GM23248 (cell line): ENCODE results near the gene SEC14L5. TPM values are rescaled to one million over a fixed set of nuclear protein-coding genes. Genes with fewer than 3 reads are reported as not detected.

ENCODE experiments used
- DNase-seq: peaks from one replicate; pipeline ENCODE4 v3.0.0-alpha.2; 2015
- H2AFZ ChIP-seq: fragments of 200-600 bp; sonication (generic); 2 replicates; pipeline ENCODE4 v1.6.1; 2016; ENCODE audit warnings: antibody characterized with exemption
- H3F3A ChIP-seq: fragments of 200-600 bp; sonication (generic); 2 replicates; pipeline ENCODE4 v1.6.1; 2016; ENCODE audit warnings: mild to moderate bottlenecking, antibody characterized with exemption, mixed run types; ENCODE audit not compliant: insufficient read depth
- H3K27ac ChIP-seq: fragments of 200-600 bp; sonication (generic); 2 replicates; pipeline ENCODE4 v1.5.1; 2016; ENCODE audit warnings: mild to moderate bottlenecking
- H3K27me3 ChIP-seq: fragments of 200-600 bp; sonication (generic); replicated peaks from 2 replicates; pipeline ENCODE4 v1.6.1; 2016; ENCODE audit warnings: mild to moderate bottlenecking; ENCODE audit not compliant: insufficient read depth
- H3K36me3 ChIP-seq: fragments of 200-600 bp; sonication (generic); 2 replicates; pipeline ENCODE4 v1.6.1; 2016; ENCODE audit warnings: low read depth, mild to moderate bottlenecking
- H3K4me1 ChIP-seq: fragments of 200-600 bp; sonication (generic); 2 replicates; pipeline ENCODE4 v1.6.1; 2016; ENCODE audit warnings: mild to moderate bottlenecking; ENCODE audit not compliant: insufficient read depth
- H3K4me2 ChIP-seq: fragments of 200-600 bp; sonication (generic); one replicate; pipeline ENCODE4 v1.6.1; 2016; ENCODE audit warnings: mild to moderate bottlenecking; ENCODE audit not compliant: unreplicated experiment
- H3K4me3 ChIP-seq: fragments of 200-600 bp; sonication (generic); 2 replicates; pipeline ENCODE4 v1.5.1; 2016; ENCODE audit warnings: mild to moderate bottlenecking
- H3K79me2 ChIP-seq: fragments of 200-600 bp; sonication (generic); 2 replicates; pipeline ENCODE4 v1.6.1; 2016; ENCODE audit warnings: mild to moderate bottlenecking; ENCODE audit not compliant: insufficient read depth
- H3K9ac ChIP-seq: fragments of 200-600 bp; sonication (generic); 2 replicates; pipeline ENCODE4 v1.6.1; 2016; ENCODE audit warnings: mild to moderate bottlenecking
- H3K9me2 ChIP-seq: fragments of 200-600 bp; sonication (generic); 2 replicates; pipeline ENCODE4 v1.6.1; 2016; ENCODE audit warnings: mixed run types, mild to moderate bottlenecking, moderate library complexity; ENCODE audit not compliant: insufficient read depth
- H3K9me3 ChIP-seq: fragments of 200-600 bp; sonication (generic); one replicate; pipeline ENCODE4 v1.6.1; 2017; ENCODE audit warnings: low read depth
- H4K20me1 ChIP-seq: fragments of 200-600 bp; sonication (generic); 2 replicates; pipeline ENCODE4 v1.6.0; 2016; ENCODE audit not compliant: insufficient read depth
- EZH2 ChIP-seq: fragments of 200-600 bp; sonication (generic); IDR thresholded peaks from 2 replicates; pipeline ENCODE4 v1.6.1; 2018; ENCODE audit warnings: antibody characterized with exemption, mild to moderate bottlenecking; ENCODE audit not compliant: insufficient read depth, poor library complexity, severe bottlenecking
- EZH2phosphoT487 ChIP-seq: fragments of 200-600 bp; sonication (generic); IDR thresholded peaks from 2 replicates; pipeline ENCODE4 v1.6.1; 2018; ENCODE audit warnings: antibody characterized with exemption, moderate library complexity, mild to moderate bottlenecking, low read depth; ENCODE audit not compliant: insufficient read depth
- WGBS, 2 experiments: methylation state at CpG; one replicate each; pipeline ENCODE4 v1.1.6; 2015 to 2017; ENCODE audit warnings: low lambda C conversion rate in 2 of 2, low coverage in 1 of 2; ENCODE audit errors: missing lambda C conversion rate in 2 of 2; 5-methylcytosine and 5-hydroxymethylcytosine counted together
- in situ Hi-C: fragments of 300-500 bp; cut with MboI; formaldehyde crosslinking; loops from 2 replicates; pipeline ENCODE4 v1.15.0; 2020
- polyA plus RNA-seq: library from polyadenylated mRNA; unstranded; fragments of >200 nt; fragmentation: Nextera tagmentation; extraction: Ambion mirVana; gene quantifications from 2 replicates; pipeline ENCODE4 v1.2.1, GENCODE V29; 2016
- total RNA-seq: library from RNA; depleted of rRNA; stranded (reverse); fragments of >200 nt; shearing (Covaris generic); gene quantifications from 2 replicates; pipeline ENCODE4 v1.2.3, GENCODE V29; 2014; rRNA removed

The SEC14L5 gene
- total RNA-seq (not detected in 2 replicates), polyA plus RNA-seq (not detected in 2 replicates)

- 2 to 3% methylated on average over 30 to 51 of the region's 56 CpGs for whole genome bisulfite sequencing, 2 experiments
- Histone ChIP-seq H4K20me1 (no peaks in the 10 kb centered on the region), H3K79me2 (no peaks in the 10 kb centered on the region), H3K9ac (no peak within 1 kb of the TSS), H3F3A (0 out of 2 replicates have a peak, but pooled peaks cover 6% of the 10 kb centered on the region), H3K4me2 (peak within 1 kb of the TSS; percentile 77), H3K27me3 (no peaks in the 10 kb centered on the region), H3K9me3 (no peaks in the 10 kb centered on the region), H3K4me3 (peak within 1 kb of the TSS; percentile 69), H2AFZ (peak within 1 kb of the TSS; percentile 79), H3K4me1 (no peaks in the 10 kb centered on the region), H3K36me3 (no peaks in the 10 kb centered on the region), H3K27ac (no peak within 1 kb of the TSS), H3K9me2 (no peaks in the 10 kb centered on the region)
- DNase-seq = peak; percentile 100
- TF ChIP-seq EZH2phosphoT487 (no peak), EZH2 (no peak)
- in situ Hi-C loops = no loop called here
Measured at GRCh38 chr16:4957720-4958509, at the start of gene SEC14L5. Gene SEC14L5 (plus strand): TSS chr16:4958330. CDS start chr16:4959324, 994 bp downstream.

GRCh38 chr16:4908854-4909401, 49.2 kb upstream of the SEC14L5 start:
- Histone ChIP-seq H3K27ac (no peak overlapping the region), H3K9me2 (no peaks in the 10 kb centered on the region), H3K27me3 (no peaks in the 10 kb centered on the region), H3F3A (peaks cover 8% of the 10 kb centered on the region), H3K79me2 (no peaks in the 10 kb centered on the region), H3K4me2 (no peak overlapping the region), H3K4me3 (no peak overlapping the region), H3K9ac (no peak overlapping the region), H3K36me3 (no peaks in the 10 kb centered on the region), H2AFZ (no peak overlapping the region), H4K20me1 (no peaks in the 10 kb centered on the region), H3K9me3 (no peaks in the 10 kb centered on the region), H3K4me1 (no peaks in the 10 kb centered on the region)
- TF ChIP-seq EZH2 = no peak
- no peak for TF ChIP-seq EZH2phosphoT487
- in situ Hi-C loops = no loop called here
- DNase-seq = no peak
- 58 to 65% methylated on average over 3 to 5 of the region's 5 CpGs for WGBS, 2 experiments

GRCh38 chr16:4909825-4910224, 48.3 kb upstream of the SEC14L5 start:
- TF ChIP-seq EZH2phosphoT487 (no peak), EZH2 (no peak)
- 84 to 91% methylated on average over 7 of the region's 7 CpGs for WGBS, 2 experiments
- in situ Hi-C loops = no loop called here

GRCh38 chr16:4910828-4911227, 47.3 kb upstream of the SEC14L5 start:
- H2AFZ ChIP-seq = no peak overlapping the region
- H3K9me3 ChIP-seq = no peaks in the 10 kb centered on the region
- peaks cover 6% of the 10 kb centered on the region; the same call in 1 of the 2 replicates for H3K4me1 ChIP-seq
- H3K27ac ChIP-seq = no peak overlapping the region
- H3K9ac ChIP-seq = no peak overlapping the region
- 82 to 83% methylated on average over 8 to 12 of the region's 12 CpGs for WGBS, 2 experiments
- H3K36me3 ChIP-seq = no peaks in the 10 kb centered on the region
- H3F3A ChIP-seq = peaks cover 10% of the 10 kb centered on the region
- H3K4me2 ChIP-seq = no peak overlapping the region
- no peaks in the 10 kb centered on the region for H3K27me3 ChIP-seq
- no peak for TF ChIP-seq EZH2
- TF ChIP-seq EZH2phosphoT487 = no peak
- no peaks in the 10 kb centered on the region for H4K20me1 ChIP-seq
- H3K79me2 ChIP-seq = no peaks in the 10 kb centered on the region
- in situ Hi-C loops = no loop called here
- no peaks in the 10 kb centered on the region for H3K9me2 ChIP-seq
- no peak overlapping the region for H3K4me3 ChIP-seq
- DNase-seq = no peak

More at GRCh38 chr16:4909825-4910224, 48.3 kb upstream of the SEC14L5 start:
- Histone ChIP-seq H3K27ac (no peak overlapping the region), H3K79me2 (no peaks in the 10 kb centered on the region), H3K4me1 (no peaks in the 10 kb centered on the region), H3K9me3 (no peaks in the 10 kb centered on the region), H3K27me3 (no peaks in the 10 kb centered on the region), H4K20me1 (no peaks in the 10 kb centered on the region), H3K9me2 (no peaks in the 10 kb centered on the region), H2AFZ (no peak overlapping the region), H3K4me2 (no peak overlapping the region), H3K9ac (no peak overlapping the region), H3F3A (peaks cover 8% of the 10 kb centered on the region), H3K36me3 (no peaks in the 10 kb centered on the region), H3K4me3 (no peak overlapping the region)
- DNase-seq = no peak
